ENCODE results near the gene GCSAML.

The GCSAML gene

GRCh38 chr1:247548769-247549182, at the start of gene GCSAML:
GCSAML (plus strand) TSS chr1:247549134; CDS start chr1:247549192, 58 bp downstream.
- in situ Hi-C loops (cut with MboI; ENCODE audit: low sequenced_read_pairs): no loop called here

DNA sequence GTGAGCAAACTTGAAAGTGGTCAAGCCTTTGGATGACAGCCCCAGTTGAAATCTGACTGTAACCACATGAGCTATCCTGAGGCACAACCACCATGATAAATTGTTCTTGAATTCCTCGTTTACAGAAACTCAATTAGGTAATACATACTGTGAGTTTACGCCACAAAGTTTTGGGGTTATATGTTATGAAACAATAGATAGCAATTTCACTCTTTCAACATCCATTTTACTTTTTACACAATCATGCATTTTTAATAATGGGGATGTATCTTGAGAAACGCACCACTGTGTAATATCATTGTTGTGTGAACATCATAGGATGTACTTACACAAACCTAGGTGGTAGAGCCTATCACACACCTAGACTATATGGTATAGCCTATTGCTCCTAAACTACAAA, 48.1 kb upstream of the GCSAML start:
- in situ Hi-C loops (cut with MboI; ENCODE audit: low sequenced_read_pairs): loop anchor here (25.0 kb wide), 1 partner anchor 489 kb away; the partner anchor contains the start of gene ZNF695

DNA sequence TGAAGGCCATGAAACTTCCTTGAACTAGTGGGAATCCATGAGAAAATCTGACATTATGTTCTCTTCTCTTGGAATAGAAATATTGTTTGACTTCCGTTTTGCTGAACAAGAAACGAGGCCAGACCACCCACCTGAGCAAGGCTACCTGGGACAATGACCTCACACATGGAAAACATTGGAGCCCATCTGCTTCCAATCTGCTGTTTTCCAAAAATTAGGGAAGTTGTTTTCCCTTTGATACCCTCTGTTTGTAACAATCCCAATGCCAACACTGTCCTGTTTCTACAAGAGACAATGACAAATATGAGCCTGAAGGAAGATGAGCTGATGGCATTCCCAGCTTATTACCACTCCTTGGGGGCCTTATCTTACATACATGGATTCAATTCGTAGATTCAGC, 42.1 kb upstream of the GCSAML start:
- in situ Hi-C loops (cut with MboI; ENCODE audit: low sequenced_read_pairs): loop anchor here (25.0 kb wide), 1 partner anchor 495 kb away; the partner anchor contains the start of gene ZNF695

- in situ Hi-C loops (cut with MboI; ENCODE audit: low sequenced_read_pairs): loop anchor here (25.0 kb wide), 1 partner anchor 506 kb away; the partner anchor contains the start of gene ZNF695
Observed at GRCh38 chr1:247517795-247518612, 30.9 kb upstream of the GCSAML start.

DNA sequence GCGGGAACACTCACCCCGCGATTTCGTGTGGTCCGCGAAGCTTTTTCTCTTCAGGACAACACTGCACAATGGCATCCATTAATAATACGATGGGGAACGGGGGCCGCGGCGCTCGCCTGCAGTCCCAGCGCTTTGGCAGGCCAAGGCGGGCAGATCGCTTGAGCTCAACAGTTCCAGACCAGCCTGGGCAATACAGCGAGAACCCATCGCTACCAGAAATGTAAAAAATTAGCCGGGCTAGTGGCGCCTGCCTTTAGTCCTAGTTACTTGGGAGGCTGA, 30.4 kb upstream of the GCSAML start:
- in situ Hi-C loops (cut with MboI; ENCODE audit: low sequenced_read_pairs): loop anchor here (25.0 kb wide), 1 partner anchor 506 kb away; the partner anchor contains the start of gene ZNF695

DNA sequence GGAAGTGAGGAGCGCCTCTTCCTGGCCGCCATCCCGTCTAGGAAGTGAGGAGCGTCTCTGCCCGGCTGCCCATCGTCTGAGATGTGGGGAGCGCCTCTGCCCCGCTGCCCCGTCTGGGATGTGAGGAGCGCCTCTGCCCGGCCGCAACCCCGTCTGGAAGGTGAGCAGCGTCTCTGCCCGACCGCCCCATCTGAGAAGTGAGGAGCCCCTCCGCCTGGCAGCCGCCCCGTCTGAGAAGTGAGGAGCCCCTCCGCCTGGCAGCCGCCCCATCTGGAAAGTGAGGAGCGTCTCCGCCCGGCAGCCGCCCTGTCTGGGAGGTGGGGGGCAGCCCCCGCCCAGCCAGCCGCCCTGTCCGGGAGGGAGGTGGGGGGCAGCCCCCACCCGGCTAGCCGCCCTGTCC, 27.0 kb upstream of the GCSAML start:
- in situ Hi-C loops (cut with MboI; ENCODE audit: low sequenced_read_pairs): loop anchor here (25.0 kb wide), 1 partner anchor 510 kb away; the partner anchor contains the start of gene ZNF695

DNA sequence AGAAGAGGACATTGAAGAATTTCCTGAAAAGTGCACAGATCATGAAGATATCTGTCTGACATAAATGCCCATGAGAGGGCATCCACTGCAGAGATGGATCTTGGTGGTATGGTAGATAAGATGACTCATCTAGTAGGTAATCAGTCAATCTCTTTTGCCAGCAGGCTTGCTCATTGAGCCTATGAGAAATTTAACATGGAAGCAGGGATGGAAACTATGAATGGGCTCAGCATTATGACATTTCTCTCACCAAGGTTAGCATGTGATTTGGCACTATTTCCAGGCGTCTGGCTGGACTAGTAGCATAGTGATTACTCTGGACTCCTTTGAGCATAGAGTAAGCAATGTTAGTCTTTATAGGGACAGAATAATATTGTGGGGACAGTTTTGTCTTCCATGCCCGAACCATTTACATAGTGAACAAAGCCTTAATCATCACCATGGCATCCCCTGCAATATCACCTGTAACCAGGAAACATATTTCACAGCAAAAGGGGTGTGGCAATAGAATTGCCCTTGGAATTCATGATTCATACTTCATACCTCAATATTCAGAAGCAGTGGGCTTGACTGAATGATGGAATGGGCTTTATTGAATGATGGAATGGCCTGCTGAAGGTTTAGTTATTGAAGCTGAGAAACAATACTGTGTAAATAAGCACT, 20.0 kb upstream of the GCSAML start:
- in situ Hi-C loops (cut with MboI; ENCODE audit: low sequenced_read_pairs): no loop called here

- in situ Hi-C loops (cut with MboI; ENCODE audit: low sequenced_read_pairs): no loop called here
Observed at GRCh38 chr1:247529771-247530355, 19.1 kb upstream of the GCSAML start.

DNA sequence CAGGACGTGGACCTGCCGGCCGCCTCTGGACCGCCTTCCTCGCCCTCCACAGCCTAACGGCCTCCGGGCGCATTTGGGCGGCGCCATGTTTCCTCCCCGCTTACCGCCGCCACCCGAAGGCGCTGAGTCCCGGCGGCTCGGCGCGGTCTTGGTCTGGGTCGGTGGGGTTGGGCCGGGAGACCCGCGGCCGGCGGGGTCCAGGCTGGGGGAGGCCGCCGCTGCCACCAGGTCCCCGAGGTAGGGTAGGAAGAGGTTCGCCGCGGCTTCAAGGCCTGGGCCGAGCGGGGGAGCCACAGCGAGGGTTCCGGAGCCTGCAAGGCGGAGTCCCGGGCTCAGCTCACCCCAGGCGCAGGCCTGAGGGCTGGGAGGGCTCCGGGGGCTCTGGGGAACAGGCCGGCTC, 18.1 kb upstream of the GCSAML start:
- in situ Hi-C loops (cut with MboI; ENCODE audit: low sequenced_read_pairs): no loop called here

- in situ Hi-C loops (cut with MboI; ENCODE audit: low sequenced_read_pairs): no loop called here
Observed at GRCh38 chr1:247531937-247532336, 17.0 kb upstream of the GCSAML start.

GRCh38 chr1:247535402-247535801, 13.5 kb upstream of the GCSAML start:
- in situ Hi-C loops (cut with MboI; ENCODE audit: low sequenced_read_pairs): no loop called here

GRCh38 chr1:247536340-247536739, 12.6 kb upstream of the GCSAML start, which contains the start of gene OR2C3:
OR2C3 (minus strand) TSS chr1:247536440; CDS start chr1:247532511, 3,929 bp downstream.
- in situ Hi-C loops (cut with MboI; ENCODE audit: low sequenced_read_pairs): no loop called here

- in situ Hi-C loops (cut with MboI; ENCODE audit: low sequenced_read_pairs): no loop called here
Observed at GRCh38 chr1:247538561-247538960, 10.4 kb upstream of the GCSAML start.

- in situ Hi-C loops (cut with MboI; ENCODE audit: low sequenced_read_pairs): no loop called here
Observed at GRCh38 chr1:247539215-247539614, 9.7 kb upstream of the GCSAML start.

DNA sequence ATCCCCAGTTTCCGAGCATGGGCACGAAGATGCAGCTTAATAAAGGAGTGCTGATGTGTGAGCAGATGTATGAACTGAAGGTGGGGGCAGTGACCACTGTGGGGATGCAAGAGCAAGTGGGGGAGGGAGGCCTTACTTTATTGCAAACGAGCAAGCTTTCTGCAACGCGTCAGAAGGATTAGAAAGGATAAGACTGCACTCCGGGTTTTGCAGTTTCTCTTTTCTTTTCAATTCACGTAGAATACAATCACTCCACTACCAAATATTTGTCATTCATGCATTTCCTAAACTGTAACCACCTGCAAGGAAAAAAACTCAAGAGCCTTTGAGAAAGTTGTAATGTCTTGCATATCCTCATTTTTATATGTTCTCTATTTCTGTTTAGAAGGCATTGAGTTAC, 8.4 kb upstream of the GCSAML start:
- in situ Hi-C loops (cut with MboI; ENCODE audit: low sequenced_read_pairs): no loop called here

DNA sequence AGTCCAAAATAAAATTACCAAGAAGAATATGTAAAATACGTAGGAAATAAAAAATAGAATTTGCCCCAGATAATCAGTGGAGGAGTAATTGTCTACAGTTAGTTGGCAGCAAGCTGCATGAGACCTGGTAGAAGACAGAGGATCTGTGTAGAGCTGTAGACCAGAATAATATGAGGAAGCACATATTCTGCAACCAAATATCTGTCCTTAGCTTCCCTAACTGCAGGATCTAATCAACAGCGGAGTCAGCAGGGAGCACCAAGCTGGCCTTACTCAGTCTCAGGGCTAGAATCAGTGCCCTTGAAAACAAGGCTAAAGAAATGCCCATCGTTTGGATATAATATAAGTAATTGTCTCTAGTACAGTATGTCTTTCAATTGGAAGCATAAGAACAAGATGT, 6.1 kb upstream of the GCSAML start:
- in situ Hi-C loops (cut with MboI; ENCODE audit: low sequenced_read_pairs): no loop called here

DNA sequence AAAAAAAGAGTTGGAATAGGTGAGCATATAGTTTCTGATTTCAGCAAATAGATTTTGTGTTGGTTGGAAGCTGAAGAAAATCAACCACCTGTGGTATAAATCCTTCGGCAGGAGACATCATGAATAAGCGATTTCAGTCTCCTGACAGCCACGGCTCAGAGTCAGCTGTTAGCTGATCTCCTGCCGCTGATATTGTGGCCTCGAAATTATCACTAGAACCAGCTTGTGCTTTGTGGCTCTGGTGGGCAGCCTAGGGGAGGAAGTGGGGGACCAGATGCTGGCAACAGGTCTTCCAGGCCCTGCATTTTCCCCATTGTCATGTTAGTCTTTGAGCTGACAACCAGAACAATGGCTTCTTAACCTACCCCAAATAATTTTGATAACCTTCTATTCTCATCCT, 842 bp upstream of the GCSAML start:
- in situ Hi-C loops (cut with MboI; ENCODE audit: low sequenced_read_pairs): no loop called here

DNA sequence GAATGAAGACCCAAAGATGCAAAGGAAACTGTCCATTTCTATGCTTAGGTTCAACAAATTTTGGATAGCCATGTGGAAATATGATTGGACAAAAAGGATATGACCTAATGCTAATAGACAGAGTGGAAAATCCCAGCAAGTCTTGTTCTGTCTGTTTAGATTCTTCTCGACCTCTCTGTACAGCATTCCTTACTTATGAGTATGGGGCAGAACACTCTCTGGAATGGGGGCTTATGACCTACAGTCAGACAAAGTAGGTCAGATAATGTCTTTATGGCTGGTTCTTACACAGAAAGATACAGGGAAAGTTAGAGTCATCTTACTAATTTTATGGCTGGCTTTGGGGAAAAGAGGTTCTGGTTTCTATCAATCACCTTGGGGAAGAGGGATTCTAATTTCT, 2.8 kb downstream of the GCSAML start:
- in situ Hi-C loops (cut with MboI; ENCODE audit: low sequenced_read_pairs): no loop called here

DNA sequence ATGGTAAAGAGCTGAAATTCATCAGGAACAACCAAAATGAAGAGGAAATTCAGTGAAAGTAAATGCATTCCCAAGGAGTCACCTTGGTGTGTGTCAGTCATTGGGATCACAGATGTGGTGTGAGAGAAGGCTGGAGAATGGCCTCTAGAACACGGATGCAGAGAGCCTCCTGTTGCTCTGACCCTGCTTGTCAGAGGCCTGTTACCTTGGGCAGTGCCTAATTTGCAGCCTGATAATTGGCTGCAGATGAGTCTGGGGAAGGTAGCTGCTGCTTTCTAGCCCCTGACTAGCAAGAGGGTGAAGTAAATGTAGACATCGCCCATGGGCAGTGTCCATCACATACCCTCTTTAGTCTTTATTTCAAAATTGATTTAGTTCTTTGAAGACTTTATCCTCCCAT, 3.3 kb downstream of the GCSAML start:
- in situ Hi-C loops (cut with MboI; ENCODE audit: low sequenced_read_pairs): no loop called here

- in situ Hi-C loops (cut with MboI; ENCODE audit: low sequenced_read_pairs): no loop called here
Observed at GRCh38 chr1:247557926-247558674, 9.2 kb downstream of the GCSAML start.

DNA sequence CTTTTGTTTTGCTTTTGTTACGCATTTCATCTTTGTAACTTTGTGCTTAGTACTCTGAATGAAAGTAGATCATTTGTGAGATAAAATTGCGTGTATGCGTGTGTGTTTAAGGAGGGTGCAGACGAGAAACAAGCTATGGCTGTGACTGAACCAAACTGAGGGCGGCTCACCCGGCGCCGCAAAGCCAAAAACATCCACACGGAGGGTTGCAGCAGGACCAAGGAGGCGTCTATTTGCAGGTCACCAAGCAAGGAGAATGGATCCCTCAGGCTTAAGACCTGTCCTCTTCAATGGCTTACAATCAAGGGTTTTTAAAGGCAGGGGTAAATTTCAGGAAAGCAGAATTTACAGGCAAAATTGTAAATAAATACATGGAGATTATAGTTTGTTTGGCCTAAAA, 12.8 kb downstream of the GCSAML start:
- in situ Hi-C loops (cut with MboI; ENCODE audit: low sequenced_read_pairs): no loop called here

Measured in HL-60/S4 treated with retinoic acid at 250 ng/mL for 4 days and 3 days (cell line).